ENCODE data around the gene KCNJ13.

- TF ChIP-seq CTCF (IDR thresholded peaks at IDR 0.05) (no peak), POLR2A (IDR thresholded peaks at IDR 0.05) (no peak), POLR2AphosphoS5 (IDR thresholded peaks at IDR 0.05) (no peak), EP300 (IDR thresholded peaks at IDR 0.05) (no peak)
Observed at GRCh38 chr2:232767866-232768265, 8.5 kb downstream of the KCNJ13 start.
